ENCODE data around the gene CELF2.

- TF ChIP-seq CTCF (IDR thresholded peaks at IDR 0.05): no peak
- no peak for TF ChIP-seq POLR2A (IDR thresholded peaks at IDR 0.05)
- TF ChIP-seq POLR2AphosphoS5 (IDR thresholded peaks at IDR 0.05; ENCODE audit: insufficient read depth in 1 of 2, low read depth in 1 of 2): no peak
These were observed 275.7 kb downstream of the CELF2 start for GRCh38 chr10:11293332-11293731.

Measured in vagina (tissue), 2 donors.